Uterus (tissue), 4 donors: ENCODE measurements around the gene SPRR2D. TPM values are rescaled to one million over a fixed set of nuclear protein-coding genes. Genes with fewer than 3 reads are reported as not detected.

ENCODE experiments used
- DNase-seq, 2 donors: peaks; one replicate each; pipeline ENCODE4 v3.0.0-alpha.2; 2019 to 2020
- H3K27ac ChIP-seq, 2 donors: fragments of 200-600 bp; sonication (generic); 1 replicate in 1 of 2; 2 replicates in 1 of 2; pipeline ENCODE4 v1.5.1; 2016 to 2018
- H3K27me3 ChIP-seq, 2 donors: fragments of 200-600 bp; sonication (generic); one replicate each; pipeline ENCODE4 v1.5.1; 2018 to 2019; ENCODE audit warnings: control low read depth in 1 of 2
- H3K36me3 ChIP-seq, 2 donors: fragments of 200-600 bp; sonication (generic); one replicate each; pipeline ENCODE4 v1.5.1; 2019; ENCODE audit warnings: control low read depth in 1 of 2
- H3K4me1 ChIP-seq, 2 donors: fragments of 200-600 bp; sonication (generic); one replicate each; pipeline ENCODE4 v1.5.1; 2018 to 2019; ENCODE audit warnings: control low read depth in 1 of 2
- H3K4me3 ChIP-seq, 2 donors: fragments of 200-600 bp; sonication (generic); 1 replicate in 1 of 2; 2 replicates in 1 of 2; pipeline ENCODE4 v1.5.1; 2018 to 2019; ENCODE audit warnings: mild to moderate bottlenecking in 1 of 2
- H3K9me3 ChIP-seq, 2 donors: fragments of 200-600 bp; sonication (generic); one replicate each; pipeline ENCODE4 v1.5.1; 2019; ENCODE audit warnings: control low read depth in 1 of 2
- POLR2A ChIP-seq, 2 donors: fragments of 450-650 bp; IDR thresholded peaks; one replicate each; pipeline ENCODE4 v1.6.1; 2016; ENCODE audit warnings: antibody characterized with exemption in 2 of 2, mild to moderate bottlenecking in 1 of 2, moderate library complexity in 1 of 2
- intact Hi-C: fragments of 100-400 bp; cut with DNase I; formaldehyde crosslinking; loops from one replicate; pipeline ENCODE4 v1.15.1; 2023; ENCODE audit warnings: low total_unique reads
- total RNA-seq, 4 donors: library from RNA; depleted of rRNA in 3 of 4; stranded (reverse); fragments of >200 nt in 3 of 4; gene quantifications; one replicate each; pipeline versions ENCODE4 v1.1.0 to v1.2.4, GENCODE V29; 2014 to 2023
- TF ChIP-seq, protein P1 (sequence below), 4 experiments: fragments of 200-600 bp in 2 of 4; fragments of 450-650 bp in 2 of 4; sonication (generic) in 2 of 4; IDR thresholded peaks; one replicate each; pipeline ENCODE4 v1.5.1; 2016 to 2019; ENCODE audit warnings: antibody characterized with exemption in 4 of 4, mild to moderate bottlenecking in 2 of 4, moderate library complexity in 1 of 4
- donor health status: DM: yes; HTN: yes; CAD: no.

Gene SPRR2D
- total RNA-seq, 4 donors from 2014 or later = not detected

DNA sequence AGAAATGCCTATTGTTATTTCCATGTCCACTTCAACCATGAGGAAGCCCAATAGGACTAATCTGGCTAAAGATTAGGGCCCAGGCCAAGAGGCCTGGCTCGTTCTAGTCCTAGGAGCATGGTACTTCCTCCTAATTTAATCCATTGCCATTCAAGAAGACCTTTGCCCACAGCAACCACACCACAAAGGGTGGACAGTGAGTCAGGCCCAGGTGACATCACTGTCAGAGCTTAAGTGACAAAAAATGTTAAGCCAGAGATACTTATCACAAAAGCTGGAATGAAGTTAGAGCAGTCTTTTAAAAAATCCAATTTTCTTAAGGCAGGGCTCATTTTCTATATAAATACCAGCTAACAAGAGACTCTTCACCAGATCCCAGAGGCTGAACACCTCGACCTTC is 39.5 kb downstream of the SPRR2D start, which contains the start of gene SPRR3:
Gene SPRR3, plus strand, starts transcription at position 368 of the 400 bp plus-strand sequence. CDS start 1,272 bp downstream, outside the sequence.
- Histone ChIP-seq H3K27ac (no peak within 1 kb of the TSS), H3K9me3 (no peaks in the 10 kb centered on the region), H3K27me3 (no peaks in the 10 kb centered on the region), H3K4me3 (no peak within 1 kb of the TSS), H3K4me1 (no peaks in the 10 kb centered on the region), H3K36me3 (no peaks in the 10 kb centered on the region)
- TF ChIP-seq, protein P1, sequence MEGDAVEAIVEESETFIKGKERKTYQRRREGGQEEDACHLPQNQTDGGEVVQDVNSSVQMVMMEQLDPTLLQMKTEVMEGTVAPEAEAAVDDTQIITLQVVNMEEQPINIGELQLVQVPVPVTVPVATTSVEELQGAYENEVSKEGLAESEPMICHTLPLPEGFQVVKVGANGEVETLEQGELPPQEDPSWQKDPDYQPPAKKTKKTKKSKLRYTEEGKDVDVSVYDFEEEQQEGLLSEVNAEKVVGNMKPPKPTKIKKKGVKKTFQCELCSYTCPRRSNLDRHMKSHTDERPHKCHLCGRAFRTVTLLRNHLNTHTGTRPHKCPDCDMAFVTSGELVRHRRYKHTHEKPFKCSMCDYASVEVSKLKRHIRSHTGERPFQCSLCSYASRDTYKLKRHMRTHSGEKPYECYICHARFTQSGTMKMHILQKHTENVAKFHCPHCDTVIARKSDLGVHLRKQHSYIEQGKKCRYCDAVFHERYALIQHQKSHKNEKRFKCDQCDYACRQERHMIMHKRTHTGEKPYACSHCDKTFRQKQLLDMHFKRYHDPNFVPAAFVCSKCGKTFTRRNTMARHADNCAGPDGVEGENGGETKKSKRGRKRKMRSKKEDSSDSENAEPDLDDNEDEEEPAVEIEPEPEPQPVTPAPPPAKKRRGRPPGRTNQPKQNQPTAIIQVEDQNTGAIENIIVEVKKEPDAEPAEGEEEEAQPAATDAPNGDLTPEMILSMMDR (IDR thresholded peaks at IDR 0.05) = no peak
- no peak for TF ChIP-seq POLR2A (IDR thresholded peaks at IDR 0.05)
- intact Hi-C loops = no loop called here
- DNase-seq = no peak

DNA sequence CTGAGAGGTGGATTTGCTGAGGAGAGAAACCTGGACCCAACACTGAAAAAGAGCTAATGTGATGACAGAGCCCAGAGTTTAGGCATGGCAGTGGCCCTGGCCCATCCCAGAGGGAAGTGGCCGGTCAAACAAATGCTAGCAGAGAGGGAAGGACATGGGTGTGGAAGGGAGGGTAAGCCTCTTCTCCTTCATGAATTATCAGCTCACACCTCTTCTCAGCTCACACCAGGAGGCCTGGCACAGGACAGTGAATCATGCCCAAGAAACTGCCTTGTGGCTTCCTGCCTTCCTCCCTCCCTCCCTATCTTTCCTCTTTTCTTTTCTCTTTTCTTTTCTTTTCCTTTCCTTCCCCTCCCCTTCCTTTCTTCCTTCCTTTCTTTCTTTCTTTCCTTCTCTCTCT is 40.6 kb downstream of the SPRR2D start:
- no peak for DNase-seq
- Histone ChIP-seq H3K27ac (no peak overlapping the region), H3K4me3 (no peak overlapping the region), H3K27me3 (no peaks in the 10 kb centered on the region), H3K36me3 (no peaks in the 10 kb centered on the region), H3K4me1 (no peaks in the 10 kb centered on the region), H3K9me3 (no peaks in the 10 kb centered on the region)
- TF ChIP-seq, protein P1 (IDR thresholded peaks at IDR 0.05) = no peak
- TF ChIP-seq POLR2A (IDR thresholded peaks at IDR 0.05) = no peak
- intact Hi-C loops = no loop called here

DNA sequence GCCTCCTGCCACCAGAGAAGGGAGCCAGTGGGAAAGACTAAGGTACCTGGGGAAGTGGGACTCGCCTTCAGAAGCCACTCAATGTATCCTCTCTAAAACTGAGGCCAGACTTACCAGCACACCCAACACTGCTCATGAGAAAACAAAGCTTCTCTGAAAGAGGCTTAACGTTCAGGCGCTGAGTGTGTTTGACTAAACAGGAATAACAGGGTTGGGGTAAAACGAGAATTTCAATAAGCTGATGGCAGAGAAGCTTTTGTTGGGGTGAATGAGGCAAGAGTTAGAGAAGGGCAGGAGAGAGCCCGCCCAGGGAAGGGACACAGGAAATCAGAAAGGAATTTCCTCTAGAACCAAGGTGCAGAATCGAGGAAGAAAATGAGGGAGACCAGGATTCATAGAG is 41.1 kb downstream of the SPRR2D start:
- Histone ChIP-seq H3K9me3 (no peaks in the 10 kb centered on the region), H3K36me3 (no peaks in the 10 kb centered on the region), H3K4me3 (no peak overlapping the region), H3K27me3 (no peaks in the 10 kb centered on the region), H3K4me1 (no peaks in the 10 kb centered on the region), H3K27ac (no peak overlapping the region)
- TF ChIP-seq POLR2A (IDR thresholded peaks at IDR 0.05) = no peak
- TF ChIP-seq, protein P1 (IDR thresholded peaks at IDR 0.05) = no peak
- intact Hi-C loops = no loop called here
- no peak for DNase-seq

GRCh38 chr1:152998476-152998875 is 42.4 kb downstream of the SPRR2D start:
- H3K9me3 ChIP-seq = no peaks in the 10 kb centered on the region
- H3K36me3 ChIP-seq = no peaks in the 10 kb centered on the region
- H3K27ac ChIP-seq = no peak overlapping the region
- no peaks in the 10 kb centered on the region for H3K4me1 ChIP-seq
- H3K27me3 ChIP-seq = no peaks in the 10 kb centered on the region
- H3K4me3 ChIP-seq = no peak overlapping the region
- TF ChIP-seq POLR2A (IDR thresholded peaks at IDR 0.05) = no peak
- TF ChIP-seq, protein P1 (IDR thresholded peaks at IDR 0.05) = no peak
- intact Hi-C loops = no loop called here
- no peak for DNase-seq

DNA sequence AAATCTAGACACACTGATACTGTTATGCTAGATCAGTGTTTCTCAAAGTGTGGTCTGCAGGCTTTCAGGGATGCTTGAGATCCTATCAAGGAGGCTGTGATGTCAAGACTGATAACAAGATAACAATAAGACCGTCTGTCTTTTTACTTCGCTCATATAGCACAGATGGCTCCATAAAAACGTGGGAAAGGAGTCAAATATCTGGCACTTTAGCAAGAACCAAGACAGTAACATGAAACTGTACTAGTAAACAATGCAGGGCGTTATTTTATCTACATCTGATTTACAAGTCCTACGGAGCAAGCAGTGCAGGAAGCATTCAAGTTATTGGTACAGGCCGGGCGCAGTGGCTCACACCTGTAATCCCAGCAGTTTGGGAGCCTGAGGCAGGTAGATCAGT is 43.0 kb downstream of the SPRR2D start:
- H3K27ac ChIP-seq = no peak overlapping the region
- no peaks in the 10 kb centered on the region for H3K9me3 ChIP-seq
- H3K36me3 ChIP-seq = no peaks in the 10 kb centered on the region
- intact Hi-C loops = no loop called here
- no peak for TF ChIP-seq POLR2A (IDR thresholded peaks at IDR 0.05)
- TF ChIP-seq, protein P1 (IDR thresholded peaks at IDR 0.05) = no peak
- H3K4me3 ChIP-seq = no peak overlapping the region
- H3K4me1 ChIP-seq = no peaks in the 10 kb centered on the region
- H3K27me3 ChIP-seq = no peaks in the 10 kb centered on the region
- no peak for DNase-seq
